Esophagus muscularis mucosa (tissue), 2 donors: ENCODE measurements around the gene ZNF423.

Experiments
- POLR2A ChIP-seq: fragments of 450-650 bp; IDR thresholded peaks from one replicate; pipeline ENCODE4 v1.6.1; 2017; ENCODE audit warnings: antibody characterized with exemption, moderate library complexity, mild to moderate bottlenecking, low read depth
- POLR2AphosphoS5 ChIP-seq, 2 donors: sonication (generic); formaldehyde crosslinking; IDR thresholded peaks; one replicate each; pipeline ENCODE4 v1.6.1; 2017; ENCODE audit warnings: antibody characterized with exemption in 2 of 2

GRCh38 chr16:49446805-49447204, 409.1 kb downstream of the ZNF423 start:
- TF ChIP-seq POLR2AphosphoS5 (IDR thresholded peaks at IDR 0.05) (no peak), POLR2A (no peak)
